ENCODE measurements around the gene CCDC167. TPM values are rescaled to one million over a fixed set of nuclear protein-coding genes. Genes with fewer than 3 reads are reported as not detected.
A peak's percentile ranks its signal among the peaks of the same experiment; 100 is the strongest.

CCDC167 gene
- total RNA-seq, 3 donors from 2014 or later (not counting 1 experiment from before 2014, with no cell fraction given): 10.2 to 27.4 (median 19.4) TPM

GRCh38 chr6:37438930-37439329, 60.8 kb downstream of the CCDC167 start:
- Histone ChIP-seq H3K27me3 (ENCODE audit: control insufficient read depth, insufficient read depth, low read length) (no peaks in the 10 kb centered on the region), H3K4me1 (ENCODE audit: control insufficient read depth, insufficient read depth, low read length) (peaks cover 16% of the 10 kb centered on the region), H3K9me3 (ENCODE audit: control insufficient read depth, insufficient read depth, low read length) (no peaks in the 10 kb centered on the region), H3K27ac (ENCODE audit: low read length) (no peak overlapping the region), H3K4me3 (ENCODE audit: low read length) (no peak overlapping the region), H3K36me3 (ENCODE audit: control insufficient read depth, insufficient read depth, low read length) (peaks cover 43% of the 10 kb centered on the region)
- H3K4me3 Mint-ChIP-seq: no peak overlapping the region
- DNase-seq (no peak), ATAC-seq (no peak)
- no peaks in the 10 kb centered on the region for H3K9me3 Mint-ChIP-seq
- H3K36me3 Mint-ChIP-seq: peaks cover 8% of the 10 kb centered on the region
- H3K27ac Mint-ChIP-seq: peak overlapping the region in 1 of 2 donors; percentile 43
- WGBS (ENCODE audit: insufficient coverage): 73% methylated on average over 1 of the region's 1 CpG
- no peak for TF ChIP-seq CTCF (IDR thresholded peaks at IDR 0.05)
- H3K27me3 Mint-ChIP-seq (ENCODE audit: low read depth in 2 of 2): no peaks in the 10 kb centered on the region
- peaks cover 31 to 40% of the 10 kb centered on the region in 2 donors for H3K4me1 Mint-ChIP-seq
- intact Hi-C loops (cut with micrococcal nuclease): no loop called here

- no peak for DNase-seq
- no peak for TF ChIP-seq CTCF (IDR thresholded peaks at IDR 0.05)
Measured at GRCh38 chr6:37435816-37436215, 63.9 kb downstream of the CCDC167 start.

GRCh38 chr6:37435373-37435772, 64.3 kb downstream of the CCDC167 start:
- no peaks in the 10 kb centered on the region for H3K27me3 ChIP-seq (ENCODE audit: control insufficient read depth, insufficient read depth, low read length)
- no peak for ATAC-seq
- no peak for TF ChIP-seq CTCF (IDR thresholded peaks at IDR 0.05)
- H3K9me3 ChIP-seq (ENCODE audit: control insufficient read depth, insufficient read depth, low read length): no peaks in the 10 kb centered on the region
- peak overlapping the region; percentile 80 to 85 for H3K27ac Mint-ChIP-seq
- peak overlapping the region; percentile 76 for H3K4me3 Mint-ChIP-seq
- H3K27ac ChIP-seq (ENCODE audit: low read length): no peak overlapping the region
- peaks cover 18% of the 10 kb centered on the region for H3K4me1 ChIP-seq (ENCODE audit: control insufficient read depth, insufficient read depth, low read length)
- H3K36me3 ChIP-seq (ENCODE audit: control insufficient read depth, insufficient read depth, low read length): peaks cover 38% of the 10 kb centered on the region
- WGBS (ENCODE audit: insufficient coverage): 93% methylated on average over 4 of the region's 4 CpGs
- H3K36me3 Mint-ChIP-seq: peaks cover 8% of the 10 kb centered on the region
- intact Hi-C loops (cut with micrococcal nuclease): no loop called here
- no peak overlapping the region for H3K4me3 ChIP-seq (ENCODE audit: low read length)
- DNase-seq: no peak
- H3K4me1 Mint-ChIP-seq: peaks cover 41 to 42% of the 10 kb centered on the region in 2 donors
- no peaks in the 10 kb centered on the region for H3K27me3 Mint-ChIP-seq (ENCODE audit: low read depth in 2 of 2)
- no peaks in the 10 kb centered on the region for H3K9me3 Mint-ChIP-seq

More at GRCh38 chr6:37435816-37436215, 63.9 kb downstream of the CCDC167 start:
- H3K27me3 Mint-ChIP-seq (ENCODE audit: low read depth in 2 of 2): no peaks in the 10 kb centered on the region
- H3K9me3 Mint-ChIP-seq: no peaks in the 10 kb centered on the region
- H3K36me3 Mint-ChIP-seq: peaks cover 8% of the 10 kb centered on the region
- Histone ChIP-seq H3K27ac (ENCODE audit: low read length) (no peak overlapping the region), H3K9me3 (ENCODE audit: control insufficient read depth, insufficient read depth, low read length) (no peaks in the 10 kb centered on the region), H3K4me1 (ENCODE audit: control insufficient read depth, insufficient read depth, low read length) (peaks cover 18% of the 10 kb centered on the region), H3K36me3 (ENCODE audit: control insufficient read depth, insufficient read depth, low read length) (peaks cover 38% of the 10 kb centered on the region), H3K4me3 (ENCODE audit: low read length) (no peak overlapping the region), H3K27me3 (ENCODE audit: control insufficient read depth, insufficient read depth, low read length) (no peaks in the 10 kb centered on the region)
- H3K4me1 Mint-ChIP-seq: peaks cover 41 to 42% of the 10 kb centered on the region in 2 donors
- ATAC-seq: no peak
- intact Hi-C loops (cut with micrococcal nuclease): no loop called here
- H3K4me3 Mint-ChIP-seq: peak overlapping the region; percentile 17
- WGBS (ENCODE audit: insufficient coverage): 87% methylated on average over 5 of the region's 5 CpGs
- H3K27ac Mint-ChIP-seq: peak overlapping the region in 1 of 2 donors; percentile 80
